Endothelial cell of hepatic sinusoid (primary cell): ENCODE data around the gene MYO1A.

Source experiments
- in situ Hi-C: cut with HindIII; loops from 2 replicates; pipeline ENCODE4 v1.10.0; 2017; ENCODE audit warnings: low sequenced_read_pairs

The MYO1A gene

GRCh38 chr12:56996793-56997545 is 53.0 kb downstream of the MYO1A start:
- in situ Hi-C loops = no loop called here

- in situ Hi-C loops = no loop called here
Measured at GRCh38 chr12:56995930-56996496, 53.9 kb downstream of the MYO1A start.

- in situ Hi-C loops = no loop called here
Measured at GRCh38 chr12:56995201-56995929, 54.6 kb downstream of the MYO1A start.

DNA sequence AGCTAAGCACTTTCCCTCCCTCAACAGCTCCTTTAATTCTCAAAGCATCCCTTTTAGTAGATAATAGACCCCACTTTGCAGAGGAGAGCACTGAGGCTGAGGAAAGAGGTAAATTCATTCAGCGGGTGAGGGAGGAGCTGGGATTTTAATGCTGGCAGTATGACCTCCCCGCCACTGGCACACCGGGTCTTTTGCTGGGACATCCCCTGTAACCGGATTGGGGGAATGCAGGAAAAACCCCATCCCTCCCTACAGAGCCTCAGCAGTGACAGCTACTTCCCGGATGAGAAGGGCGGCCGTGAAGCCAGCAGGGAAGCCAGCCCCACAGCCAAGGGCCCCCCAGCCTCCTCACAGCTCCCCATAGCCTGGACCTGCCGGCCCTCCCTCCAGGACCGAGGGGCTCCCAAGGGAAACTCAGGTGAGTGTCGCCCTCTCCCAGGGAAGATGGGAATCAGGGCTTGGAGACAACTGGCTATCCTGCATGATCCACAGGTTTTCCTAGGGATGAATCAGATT is 55.6 kb downstream of the MYO1A start:
- in situ Hi-C loops = no loop called here

- in situ Hi-C loops = no loop called here
Measured at GRCh38 chr12:56993346-56993745, 56.6 kb downstream of the MYO1A start.

- in situ Hi-C loops = no loop called here
Measured at GRCh38 chr12:56991319-56992246, 58.3 kb downstream of the MYO1A start.

GRCh38 chr12:56990648-56991318 is 59.1 kb downstream of the MYO1A start:
- in situ Hi-C loops = no loop called here

- in situ Hi-C loops = loop anchor here (5.0 to 10.0 kb wide), 2 partner anchors 47 to 235 kb away; partner anchors contain the start of gene PRIM1
Measured at GRCh38 chr12:56989861-56990610, 59.9 kb downstream of the MYO1A start.

DNA sequence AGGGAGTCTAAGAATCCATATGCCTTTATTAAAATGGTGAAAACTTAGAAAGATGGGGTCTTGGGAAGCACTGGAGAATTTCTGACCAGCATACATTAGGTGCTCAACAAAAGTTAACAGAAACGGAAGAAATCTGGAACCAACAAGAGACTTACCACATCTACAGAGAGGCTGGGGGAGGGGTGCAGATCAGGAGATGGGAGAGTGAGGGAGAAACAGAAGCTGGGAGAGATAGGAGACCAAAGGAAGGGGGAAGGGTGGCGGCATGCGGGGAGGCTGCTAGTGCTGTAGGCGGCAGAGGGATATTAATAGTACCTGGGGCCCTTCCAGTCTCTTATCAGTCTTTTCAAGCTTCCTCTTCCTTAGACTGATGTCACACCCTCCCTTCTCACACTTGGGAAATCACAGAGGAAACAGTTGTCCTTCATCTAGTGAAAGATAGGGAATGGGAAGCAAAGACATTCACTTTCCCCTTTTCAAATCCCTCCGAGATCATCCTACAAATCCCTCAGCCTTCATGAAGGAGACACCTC is 61.7 kb downstream of the MYO1A start:
- in situ Hi-C loops = loop anchor here (5.0 to 10.0 kb wide), 2 partner anchors 49 to 233 kb away; partner anchors contain the start of gene PRIM1

DNA sequence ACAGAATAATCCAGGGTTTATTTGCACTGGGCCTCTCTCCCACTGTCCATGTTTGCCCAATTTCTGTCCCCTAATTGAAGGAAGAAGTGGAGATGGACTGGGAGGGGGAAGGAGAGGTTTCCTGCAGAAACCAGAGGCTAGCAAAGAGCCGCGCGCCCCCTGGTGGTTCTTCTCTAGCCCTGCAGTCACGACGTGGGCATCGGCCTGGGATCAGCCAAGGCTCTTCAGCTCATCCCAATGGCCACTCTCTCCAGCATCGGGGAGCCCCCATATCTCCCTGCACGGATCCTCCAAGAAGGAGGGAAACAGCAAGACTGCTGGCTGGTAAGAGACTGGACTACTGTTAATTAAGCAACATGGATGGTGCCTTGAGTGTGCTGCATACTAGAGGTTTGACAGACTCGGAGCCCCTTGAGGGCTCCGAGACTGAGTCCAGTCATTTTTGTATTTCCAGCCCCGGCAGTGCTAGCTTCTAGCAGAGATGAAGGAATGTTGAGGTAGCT is 62.3 kb downstream of the MYO1A start:
- in situ Hi-C loops = loop anchor here (5.0 to 10.0 kb wide), 2 partner anchors 50 to 233 kb away; partner anchors contain the start of gene PRIM1

- in situ Hi-C loops = loop anchor here (5.0 to 10.0 kb wide), 2 partner anchors 50 to 232 kb away; partner anchors contain the start of gene PRIM1
Measured at GRCh38 chr12:56987011-56987410, 62.9 kb downstream of the MYO1A start.

DNA sequence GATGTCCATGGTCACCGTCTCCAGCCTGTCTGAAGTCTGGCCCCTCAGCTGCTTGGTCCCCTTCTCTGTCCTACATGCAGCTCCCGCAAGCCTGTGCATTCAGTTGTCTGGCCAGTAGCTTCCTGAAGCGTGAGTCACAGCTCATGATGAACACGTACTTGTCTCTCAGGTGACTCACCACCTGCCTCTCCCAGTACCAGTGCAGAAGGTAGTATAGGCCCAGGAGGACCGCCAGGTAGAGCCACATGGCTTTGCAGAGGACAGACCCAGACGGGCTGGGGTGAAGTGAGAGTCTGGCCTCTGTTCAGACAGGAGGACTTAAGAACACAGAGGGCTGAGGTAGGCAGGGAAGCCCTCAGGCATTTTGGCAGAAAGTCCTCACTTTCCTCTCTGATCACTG is 64.2 kb downstream of the MYO1A start:
- in situ Hi-C loops = loop anchor here (5.0 to 10.0 kb wide), 2 partner anchors 52 to 231 kb away; partner anchors contain the start of gene PRIM1

- in situ Hi-C loops = loop anchor here (10.0 kb wide), 1 partner anchor 229 kb away; the partner anchor contains the start of gene PRIM1
Measured at GRCh38 chr12:56983386-56983785, 66.5 kb downstream of the MYO1A start.

- in situ Hi-C loops = loop anchor here (10.0 kb wide), 1 partner anchor 228 kb away; the partner anchor contains the start of gene PRIM1
Measured at GRCh38 chr12:56982578-56983236, 67.2 kb downstream of the MYO1A start.

- in situ Hi-C loops = loop anchor here (10.0 kb wide), 1 partner anchor 226 kb away; the partner anchor contains the start of gene PRIM1
Measured at GRCh38 chr12:56980941-56981530, 68.9 kb downstream of the MYO1A start.

- in situ Hi-C loops = loop anchor here (10.0 kb wide), 1 partner anchor 225 kb away; the partner anchor contains the start of gene PRIM1
Measured at GRCh38 chr12:56980268-56980667, 69.7 kb downstream of the MYO1A start.

DNA sequence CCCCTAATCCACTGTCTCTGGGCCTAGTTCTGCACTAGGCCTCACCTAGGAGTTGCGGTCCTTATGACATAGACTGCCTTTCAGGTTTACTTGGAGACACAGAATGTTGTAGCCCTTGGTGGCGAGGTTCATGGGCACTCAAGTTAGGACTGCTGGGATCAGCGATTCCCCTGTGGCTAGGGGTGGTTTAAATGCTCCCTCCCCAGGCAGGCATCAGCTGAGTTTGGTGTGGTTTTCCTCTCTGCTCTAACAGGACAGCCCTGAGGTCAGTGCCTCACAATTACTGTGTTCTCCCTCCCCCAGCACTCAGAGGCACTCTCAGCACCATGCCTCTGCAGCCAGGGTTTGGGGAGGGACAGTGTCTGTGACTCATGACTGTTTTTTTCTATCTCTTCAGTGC is 70.3 kb downstream of the MYO1A start:
- in situ Hi-C loops = loop anchor here (10.0 kb wide), 1 partner anchor 225 kb away; the partner anchor contains the start of gene PRIM1
